H4 (cell line): ENCODE measurements around the gene LRRC41. TPM values are rescaled to one million over a fixed set of nuclear protein-coding genes. Genes with fewer than 3 reads are reported as not detected.
"Not testable (repeated sequence)": the region's sequence is repeated elsewhere in the genome, so short reads cannot be mapped to it uniquely, and the experiment has no call there.

ENCODE experiments used
- DNase-seq: peaks from one replicate; pipeline ENCODE4 v3.0.0-alpha.2; 2015; ENCODE audit warnings: low spot score
- total RNA-seq: library from RNA; depleted of rRNA; stranded (reverse); fragments of >200 nt; shearing (Covaris generic); gene quantifications from 2 replicates; pipeline ENCODE4 v1.2.3, GENCODE V29; 2014

Gene LRRC41
- total RNA-seq, 1 experiment from 2014 or later: 65.0 TPM

DNA sequence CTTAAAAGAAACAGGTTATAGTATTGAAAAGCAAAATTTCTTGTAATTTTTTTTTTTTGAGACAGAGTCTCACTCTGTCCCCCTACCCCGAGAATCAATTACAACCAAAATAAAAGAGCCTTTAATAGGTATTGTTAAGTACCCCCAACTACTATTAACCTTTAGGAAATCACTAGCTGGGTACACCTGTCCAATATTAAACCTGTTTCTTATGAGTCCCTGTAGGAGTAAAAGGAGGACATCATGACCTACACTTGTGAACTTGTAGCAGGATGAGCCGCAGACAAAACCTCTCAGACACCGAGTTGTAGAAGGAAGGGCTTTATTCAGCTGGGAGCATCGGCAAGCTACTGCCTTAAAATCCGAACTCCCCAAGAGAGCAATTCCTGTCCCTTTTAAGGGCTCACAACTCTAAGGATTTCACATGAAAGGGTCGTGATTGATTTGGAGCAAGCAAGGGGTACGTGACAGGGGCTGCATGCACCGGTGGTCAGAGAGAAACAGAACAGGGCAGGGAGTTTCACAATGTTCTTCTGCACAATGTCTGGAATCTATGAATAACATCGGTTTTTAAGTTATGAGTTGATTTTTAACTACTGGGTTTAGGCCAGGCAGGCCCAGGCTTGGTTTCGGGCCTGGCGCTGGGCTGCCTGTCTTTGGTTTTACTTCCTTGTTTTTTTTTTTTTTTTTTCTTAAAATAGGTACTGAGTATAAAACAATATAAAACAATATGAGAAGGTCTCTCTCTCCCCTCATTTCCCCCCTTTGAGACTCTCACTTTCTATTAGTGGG lies 22.1 kb upstream of the LRRC41 start:
- DNase-seq: not testable (repeated sequence)

DNA sequence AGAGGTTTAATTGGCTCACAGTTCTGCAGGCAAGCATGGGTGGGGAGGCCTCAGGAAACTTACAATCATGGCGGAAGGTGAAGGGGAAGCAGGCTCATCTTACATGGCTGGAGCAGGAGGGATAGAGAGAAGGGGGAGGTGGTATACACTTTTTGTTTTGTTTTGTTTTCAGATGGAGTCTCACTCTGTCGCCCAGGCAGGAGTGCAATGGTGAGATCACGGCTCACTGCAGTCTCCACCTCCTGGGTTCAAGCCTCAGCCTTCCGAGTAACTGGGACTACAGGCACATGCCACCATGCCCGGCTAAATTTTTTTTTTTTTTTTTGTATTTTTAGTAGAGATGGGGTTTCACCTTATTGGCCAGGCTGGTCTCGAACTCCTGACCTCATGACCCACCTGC lies 18.8 kb upstream of the LRRC41 start:
- not testable (repeated sequence) for DNase-seq

DNA sequence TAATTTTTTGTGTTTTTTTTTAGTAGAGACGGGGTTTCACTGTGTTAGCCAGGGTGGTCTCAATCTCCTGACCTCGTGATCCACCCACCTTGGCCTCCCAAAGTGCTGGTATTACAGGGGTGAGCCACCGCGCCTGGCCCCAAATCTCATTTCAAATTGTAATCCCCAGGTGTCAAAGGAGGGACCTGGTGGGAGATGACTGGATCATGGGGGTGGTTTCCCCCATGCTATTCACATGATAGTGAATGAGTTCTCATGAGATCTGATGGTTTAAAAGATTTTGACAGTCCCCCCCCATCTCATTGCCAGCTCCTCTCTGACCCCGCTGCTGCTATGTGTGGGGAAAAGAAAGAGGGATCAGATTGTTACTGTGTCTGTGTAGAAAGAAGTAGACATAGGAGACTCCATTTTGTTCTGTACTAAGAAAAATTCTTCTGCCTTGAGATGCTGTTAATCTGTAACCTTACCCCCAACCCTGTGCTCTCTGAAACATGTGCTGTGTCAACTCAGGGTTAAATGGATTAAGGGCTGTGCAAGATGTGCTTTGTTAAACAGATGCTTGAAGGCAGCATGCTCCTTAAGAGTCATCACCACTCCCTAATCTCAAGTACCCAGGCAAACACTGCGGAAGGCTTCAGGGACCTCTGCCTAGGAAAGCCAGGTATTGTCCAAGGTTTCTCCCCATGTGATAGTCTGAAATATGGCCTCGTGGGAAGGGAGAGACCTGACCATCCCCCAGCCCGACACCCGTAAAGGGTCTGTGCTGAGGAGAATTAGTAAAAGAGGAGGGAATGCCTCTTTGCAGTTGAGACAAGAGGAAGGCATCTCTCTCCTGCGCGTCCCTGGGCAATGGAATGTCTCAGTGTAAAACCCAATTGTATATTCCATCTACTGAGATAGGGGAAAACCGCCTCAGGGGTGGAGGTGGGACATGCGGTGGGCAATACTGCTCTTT lies 16.8 kb upstream of the LRRC41 start:
- not testable (repeated sequence) for DNase-seq

DNA sequence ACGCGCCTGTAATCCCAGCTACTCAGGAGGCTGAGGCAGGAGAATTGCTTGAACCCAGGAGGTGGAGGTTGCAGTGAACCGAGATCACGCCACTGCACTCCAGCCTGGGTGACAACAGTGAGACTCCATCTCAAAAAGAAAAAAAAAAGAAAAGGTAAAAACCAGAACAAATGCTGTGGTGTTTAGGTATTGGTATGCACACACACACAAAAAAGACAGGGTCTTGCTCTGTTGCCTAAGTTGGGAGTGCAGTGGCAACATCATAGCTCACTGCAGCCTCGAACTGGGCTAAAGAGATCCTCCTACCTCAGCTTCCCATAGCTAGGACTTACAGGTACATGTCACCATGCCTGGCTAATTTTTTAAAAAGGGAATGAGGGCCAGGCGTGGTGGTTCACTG lies 15.9 kb upstream of the LRRC41 start:
- DNase-seq: not testable (repeated sequence)

DNA sequence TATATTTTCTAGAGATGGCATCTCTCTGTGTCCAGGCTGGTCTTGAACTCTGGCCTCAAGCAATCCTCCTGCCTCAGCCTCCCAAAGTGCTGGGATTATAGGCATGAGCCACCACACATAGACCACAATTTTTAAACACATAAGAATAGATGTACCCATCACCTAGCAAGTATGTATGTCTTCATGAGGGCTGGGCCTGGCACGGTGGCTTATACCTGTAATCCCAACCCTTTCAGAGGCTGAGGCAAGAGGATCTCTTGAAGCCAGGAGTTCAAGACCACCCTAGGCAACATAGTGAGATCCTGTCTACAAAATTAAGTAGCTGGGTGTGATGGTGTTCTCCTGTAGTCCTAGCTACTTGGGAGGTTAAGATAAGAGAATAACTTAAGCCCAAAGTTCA lies 13.9 kb upstream of the LRRC41 start:
- no peak for DNase-seq

DNA sequence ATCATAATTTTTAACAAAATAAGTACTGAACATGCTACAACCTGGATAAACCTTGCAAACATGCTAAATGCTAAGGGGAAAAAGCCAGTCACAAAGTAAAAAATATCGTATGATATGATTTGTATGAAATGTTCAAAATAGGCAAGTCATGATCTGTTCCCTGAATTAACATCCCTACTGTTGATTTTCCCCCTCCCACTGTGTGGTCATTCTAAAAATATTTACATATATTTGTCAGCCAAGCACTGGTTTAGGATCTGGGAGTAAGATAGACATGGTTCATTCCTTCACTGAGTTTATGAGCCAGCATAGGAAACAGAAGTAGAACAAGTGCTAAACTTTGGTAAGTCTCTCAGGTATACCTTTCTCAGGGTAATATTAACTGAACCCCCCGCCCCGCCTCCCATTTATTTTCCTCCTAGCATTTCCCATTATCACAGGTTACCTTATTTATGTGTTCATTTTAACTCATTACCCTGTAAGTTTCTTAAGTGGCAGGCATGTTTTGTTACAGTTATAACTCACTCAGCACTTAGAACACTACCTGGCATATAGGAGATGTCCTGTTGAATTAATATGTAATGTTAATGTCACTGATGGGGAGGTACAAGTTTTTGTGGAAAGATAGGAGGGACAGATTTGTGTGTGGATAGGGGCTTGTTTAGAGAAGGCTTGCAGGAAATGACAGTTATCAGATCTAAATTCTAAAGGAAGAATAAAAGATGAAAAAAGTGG lies 12.4 kb upstream of the LRRC41 start:
- DNase-seq: no peak

DNA sequence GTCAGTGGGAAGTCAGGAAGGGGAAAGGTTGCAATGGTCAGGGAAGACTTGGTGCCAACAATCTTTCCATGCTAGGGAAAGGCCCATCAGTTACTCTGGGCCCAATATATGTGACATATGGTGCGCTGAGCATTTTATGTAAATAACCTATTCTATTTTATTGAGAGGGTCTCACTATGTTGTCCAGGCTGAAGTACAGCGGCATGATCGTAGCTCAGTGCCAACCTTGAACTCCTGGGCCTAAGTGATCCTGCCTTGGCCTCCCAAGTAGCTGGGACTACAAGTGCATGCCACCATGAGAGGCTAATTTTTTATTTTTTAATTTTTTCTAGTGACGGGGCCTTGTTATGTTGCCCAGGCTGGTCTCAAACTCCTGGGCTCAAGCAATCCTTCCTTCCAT lies 6.9 kb upstream of the LRRC41 start:
- no peak for DNase-seq

DNA sequence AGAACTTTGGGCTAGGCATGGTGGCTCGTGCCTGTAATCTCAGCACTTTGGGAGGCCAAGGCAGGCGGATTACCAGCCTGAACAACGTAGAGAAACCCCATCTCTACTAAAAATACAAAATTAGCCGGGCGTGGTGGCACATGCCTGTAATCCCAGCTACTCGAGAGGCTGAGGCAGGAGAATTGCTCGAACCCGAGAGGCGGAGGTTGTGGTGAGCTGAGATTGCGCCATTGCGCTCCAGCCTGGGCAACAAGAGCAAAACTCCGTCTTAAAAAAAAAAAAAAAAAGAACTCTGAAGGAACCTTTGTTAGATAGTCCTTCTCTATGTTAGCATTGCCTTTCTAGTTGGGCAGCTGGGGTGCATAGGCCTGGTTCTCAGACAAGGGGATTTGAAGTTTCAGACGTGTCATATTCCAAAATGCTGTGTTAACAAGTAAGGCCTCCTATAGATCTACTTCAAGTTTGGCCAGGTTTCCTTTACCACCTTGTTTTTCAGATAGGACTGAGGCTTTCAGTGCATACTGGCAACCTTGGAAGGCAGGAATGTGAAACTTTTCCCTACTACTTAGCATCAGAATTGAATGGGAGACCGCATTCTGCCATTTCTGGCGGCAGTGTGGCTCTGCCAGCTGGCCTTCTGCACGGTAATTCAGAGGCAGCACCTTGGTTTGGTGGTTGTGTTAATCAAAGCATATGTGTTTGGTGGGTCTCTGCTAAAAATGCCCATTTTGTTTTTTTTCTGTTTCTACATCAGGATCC lies 6.2 kb upstream of the LRRC41 start:
- DNase-seq: no peak

DNA sequence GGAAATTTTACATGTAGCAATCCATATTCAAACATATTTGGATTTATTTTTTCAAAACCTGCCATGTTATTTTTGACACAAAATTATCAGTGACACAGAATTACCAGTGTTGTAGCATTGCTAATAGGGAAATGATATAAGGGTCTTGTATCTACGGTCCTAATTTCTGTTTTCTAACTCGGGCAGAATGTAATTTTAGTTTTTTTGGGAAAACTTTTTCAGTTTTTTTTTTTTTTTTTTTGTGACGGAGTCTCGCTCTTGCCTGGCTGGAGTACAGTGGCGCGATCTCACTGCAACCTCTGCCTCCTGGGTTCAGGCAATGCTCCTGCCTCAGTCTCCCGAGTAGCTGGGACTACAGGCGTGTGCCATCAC lies 2.7 kb upstream of the LRRC41 start:
- DNase-seq: no peak

DNA sequence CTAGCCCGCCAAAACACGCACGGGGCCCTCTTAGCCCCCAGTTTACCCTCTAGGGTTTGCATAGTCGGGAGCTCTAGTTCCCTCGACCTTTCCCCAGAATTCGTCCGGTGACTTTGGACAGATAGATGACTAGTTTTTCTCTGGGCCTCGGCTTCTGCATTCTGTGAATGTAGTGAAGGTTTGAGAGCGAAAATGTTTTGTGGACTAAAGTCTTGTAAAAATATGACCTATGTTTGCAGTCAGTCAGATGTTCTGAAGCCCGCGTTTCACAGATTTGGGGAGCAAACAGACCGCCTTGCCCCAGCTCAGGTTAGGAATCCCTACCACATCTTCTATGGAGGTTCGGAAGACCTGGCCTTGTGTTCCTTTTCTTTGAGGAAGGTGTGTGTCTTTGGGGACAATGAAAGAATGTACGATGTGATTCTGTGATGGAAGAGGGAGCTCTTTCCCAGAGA lies 483 bp upstream of the LRRC41 start:
- DNase-seq: no peak

DNA sequence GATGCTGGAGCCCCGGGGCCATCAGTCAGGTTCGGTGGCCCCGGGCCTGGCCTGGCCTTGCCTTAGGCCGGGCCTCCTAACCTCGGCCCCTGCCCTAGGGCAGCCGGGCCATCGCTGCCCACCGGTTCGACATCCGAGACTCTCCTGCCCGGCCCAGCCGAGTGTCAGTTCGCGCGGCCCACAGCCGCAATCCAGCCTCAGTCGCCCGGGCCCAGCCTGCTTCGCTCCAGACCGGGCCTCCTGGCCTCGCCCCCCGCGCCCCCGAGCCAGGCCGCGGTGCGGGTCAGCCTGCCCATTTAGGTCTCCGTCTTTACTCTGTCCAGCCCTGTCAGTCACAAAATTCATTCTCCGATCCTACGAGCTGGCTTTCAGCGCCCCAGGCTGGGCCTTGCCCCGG lies 777 bp downstream of the LRRC41 start:
- no peak for DNase-seq

DNA sequence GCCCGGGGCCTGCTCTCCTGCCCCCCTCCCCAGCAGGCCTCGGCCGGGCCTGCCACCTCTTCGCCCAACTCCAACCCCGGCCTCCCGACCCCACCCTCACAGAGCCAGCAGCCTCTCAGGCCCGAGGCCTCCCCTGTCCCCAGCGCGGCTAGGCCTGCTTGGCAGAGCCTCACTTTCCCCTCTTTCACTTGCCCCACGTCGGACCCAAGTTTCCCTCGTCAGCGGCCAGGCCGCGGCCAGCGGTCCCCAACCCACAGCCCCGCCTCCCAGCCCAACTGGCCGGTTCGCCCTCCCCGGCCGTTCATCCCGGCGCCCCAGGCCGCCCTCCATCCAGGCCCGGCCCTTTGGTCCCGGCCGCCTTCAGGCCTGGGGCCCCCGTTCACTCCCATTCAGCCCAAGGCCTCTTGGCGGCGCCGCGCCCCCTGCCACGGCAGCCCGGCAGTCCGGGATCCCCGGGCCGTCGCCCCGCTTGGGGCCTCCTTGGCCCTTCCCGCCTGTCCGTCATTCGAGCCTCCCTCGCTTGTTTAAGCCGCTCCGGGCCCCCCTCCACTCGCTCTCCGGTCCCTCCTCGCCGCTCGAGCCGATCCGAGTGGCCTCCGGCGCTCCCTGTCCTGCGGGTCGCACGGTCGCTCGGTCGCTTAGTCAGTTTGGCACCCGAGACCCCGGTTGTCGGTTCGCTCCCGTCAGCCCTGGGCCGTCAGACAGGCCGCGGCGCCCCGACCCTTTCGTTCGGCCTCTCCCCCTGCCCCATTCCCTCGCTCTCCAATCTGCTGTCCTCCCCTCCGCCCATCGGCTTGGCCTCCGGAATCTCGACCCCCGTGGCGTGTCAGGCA lies 1.4 kb downstream of the LRRC41 start:
- DNase-seq: no peak

DNA sequence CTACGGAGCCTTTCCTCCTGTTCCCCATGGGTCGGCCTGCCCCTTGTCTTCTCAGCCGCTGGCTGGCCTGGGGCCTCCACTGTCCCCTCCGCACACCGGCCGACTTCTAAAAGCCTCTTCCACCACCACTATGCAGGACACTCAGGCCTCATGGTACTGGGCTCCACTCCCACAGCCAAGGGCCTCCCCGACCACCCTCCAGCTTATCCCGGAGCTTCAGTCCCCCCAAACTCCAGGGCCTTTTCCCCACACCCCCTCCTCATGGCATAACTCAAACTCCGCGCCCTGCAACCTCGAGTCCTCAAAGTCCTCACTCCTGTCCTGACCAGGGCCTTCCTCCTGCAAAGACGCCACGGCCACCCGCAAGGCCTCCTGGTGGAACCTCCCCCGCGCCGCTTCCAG lies 2.0 kb downstream of the LRRC41 start:
- no peak for DNase-seq

DNA sequence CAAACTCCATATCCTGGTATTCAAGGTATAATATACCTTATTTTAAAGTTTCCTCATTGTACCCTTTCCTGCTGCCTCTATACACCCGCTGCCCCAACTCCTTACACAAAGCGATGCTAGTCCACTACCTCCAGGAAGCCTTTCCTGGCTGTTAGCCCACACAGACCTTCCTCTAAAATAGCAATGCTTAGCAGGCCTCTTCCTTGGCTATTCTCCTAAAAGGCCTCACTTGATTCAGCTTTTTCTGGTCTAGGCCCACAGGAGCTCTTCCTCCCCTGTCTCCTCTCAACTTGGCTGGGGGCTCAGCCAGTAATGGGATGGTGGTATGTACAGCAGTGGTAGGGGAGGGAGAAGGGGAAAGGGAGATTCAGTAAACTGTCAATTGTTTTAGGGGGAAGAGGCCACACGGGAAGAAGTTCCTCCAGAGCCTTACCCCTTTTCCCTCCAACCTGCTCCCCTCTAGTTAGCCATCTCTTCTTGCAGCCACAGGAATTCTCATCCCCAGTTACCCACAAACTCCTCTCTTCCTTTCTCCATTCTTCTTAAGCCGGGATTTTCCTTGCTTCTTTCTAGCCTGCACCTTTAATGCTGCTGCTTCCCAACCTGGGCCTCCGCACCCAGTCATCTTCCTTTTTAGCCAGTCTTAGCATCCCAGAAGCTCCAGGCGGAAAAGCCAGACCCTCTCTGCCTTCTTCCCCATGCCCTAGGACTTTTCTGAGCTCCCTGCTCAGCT lies 2.6 kb downstream of the LRRC41 start:
- DNase-seq: no peak

DNA sequence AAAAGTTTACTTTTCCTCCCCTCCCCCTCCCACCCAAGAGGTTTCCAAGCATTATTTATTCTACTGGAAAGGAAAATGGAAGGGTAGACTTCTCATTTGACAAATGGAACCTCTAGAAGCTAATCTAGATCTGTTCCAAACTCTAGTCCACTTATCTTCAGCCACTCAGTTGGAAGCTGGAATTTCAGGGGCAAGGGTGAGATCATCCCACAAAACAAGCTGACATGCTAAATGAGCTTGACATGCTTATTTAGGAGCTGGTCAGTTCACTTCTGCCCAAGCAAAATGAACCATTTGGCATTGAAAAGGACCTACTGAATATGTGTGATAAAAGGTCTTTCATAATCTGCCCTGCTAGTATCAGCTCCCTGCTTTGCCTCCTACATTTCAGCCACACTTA lies 5.0 kb downstream of the LRRC41 start:
- no peak for DNase-seq

DNA sequence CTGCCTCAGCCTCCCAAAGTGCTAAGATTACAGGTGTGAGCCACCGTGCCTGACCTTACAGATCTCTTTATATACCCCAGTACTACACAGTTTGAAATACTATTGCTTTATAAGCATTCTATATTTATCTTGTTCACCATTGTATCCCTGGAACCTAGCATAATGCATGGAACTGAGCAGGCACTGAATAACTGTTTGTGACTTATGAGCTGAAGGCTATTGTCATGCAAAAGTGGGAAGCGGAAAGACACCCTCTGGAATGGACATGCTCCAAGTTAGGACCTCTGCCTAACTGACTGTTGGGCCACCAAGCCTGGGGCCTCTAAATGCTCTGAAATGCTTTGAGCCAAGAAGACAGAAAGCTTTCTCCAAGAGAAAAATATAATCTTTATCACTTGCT lies 8.1 kb downstream of the LRRC41 start:
- DNase-seq: no peak

DNA sequence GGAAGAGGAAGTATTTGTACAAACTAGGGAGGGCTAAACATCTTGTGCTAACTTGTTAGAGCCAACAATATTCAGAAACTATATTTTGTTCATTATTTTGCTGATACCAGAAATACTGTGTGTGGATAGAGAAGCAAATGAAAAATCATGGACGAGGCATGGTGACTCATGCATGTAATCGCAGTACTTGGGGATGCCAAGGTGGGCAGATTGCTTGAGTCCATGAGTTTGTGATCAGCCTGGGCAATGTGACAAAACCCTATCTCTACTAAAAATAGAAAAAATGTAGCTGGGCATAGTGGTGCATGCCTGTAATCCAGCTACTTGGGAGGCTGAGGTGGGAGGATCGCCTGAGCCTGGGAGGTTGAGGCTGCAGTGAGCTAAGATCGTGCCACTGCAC lies 13.4 kb downstream of the LRRC41 start:
- DNase-seq: no peak

DNA sequence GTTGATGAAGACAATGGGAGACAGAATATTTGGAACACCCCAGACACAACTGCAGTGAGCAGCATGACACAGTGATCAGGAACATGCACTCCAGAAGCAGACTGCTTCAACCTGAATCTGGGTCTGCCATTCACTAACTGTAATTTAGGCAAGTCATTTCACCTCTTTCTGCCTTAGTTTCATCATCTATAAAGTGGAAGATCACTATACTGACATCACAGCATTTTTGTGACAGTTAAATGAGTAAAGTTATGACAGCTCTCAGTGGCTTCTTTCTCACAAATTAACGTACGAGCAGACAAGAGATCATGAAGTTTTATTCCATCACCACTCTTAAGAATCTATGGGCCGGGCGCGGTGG lies 14.3 kb downstream of the LRRC41 start:
- DNase-seq: no peak

DNA sequence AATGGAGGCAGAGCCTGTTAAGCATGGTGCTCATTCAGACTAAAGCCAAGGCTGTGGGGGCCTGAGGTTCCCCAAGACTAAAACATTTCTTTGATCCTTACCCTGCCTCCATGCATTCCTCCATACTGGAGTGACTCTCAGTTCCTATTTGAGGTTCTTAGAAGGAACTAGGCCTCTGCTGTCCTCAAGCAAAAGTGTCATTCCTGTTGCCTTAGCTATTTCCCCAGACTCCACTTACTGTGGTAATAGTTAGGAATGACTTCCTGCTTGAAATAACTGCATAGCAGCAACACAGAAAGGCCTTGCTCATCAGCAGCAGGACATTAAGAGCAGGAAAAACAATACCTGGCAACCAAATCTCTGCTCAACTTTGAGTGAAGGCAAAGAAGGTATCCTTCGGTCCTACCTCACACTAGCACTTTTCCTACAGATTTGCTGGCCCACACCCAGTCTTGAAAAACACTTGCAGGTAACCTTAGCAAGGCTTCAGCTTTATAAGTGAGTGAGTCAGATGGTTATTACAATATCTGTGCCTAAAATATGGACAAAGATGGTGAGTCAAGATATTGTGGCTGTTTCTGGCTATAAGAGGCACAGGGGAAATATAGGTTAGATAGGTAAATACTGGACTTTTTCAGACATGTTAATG lies 14.8 kb downstream of the LRRC41 start:
- DNase-seq: no peak
